GM15510 (cell line): ENCODE results near the gene PAX5.

Experiments used
- POLR2A ChIP-seq: IDR thresholded peaks from 3 replicates; pipeline ENCODE4 v1.6.1; 2011; ENCODE audit warnings: borderline replicate concordance; ENCODE audit not compliant: insufficient read length; ENCODE audit errors: extremely low read depth

PAX5 gene

DNA sequence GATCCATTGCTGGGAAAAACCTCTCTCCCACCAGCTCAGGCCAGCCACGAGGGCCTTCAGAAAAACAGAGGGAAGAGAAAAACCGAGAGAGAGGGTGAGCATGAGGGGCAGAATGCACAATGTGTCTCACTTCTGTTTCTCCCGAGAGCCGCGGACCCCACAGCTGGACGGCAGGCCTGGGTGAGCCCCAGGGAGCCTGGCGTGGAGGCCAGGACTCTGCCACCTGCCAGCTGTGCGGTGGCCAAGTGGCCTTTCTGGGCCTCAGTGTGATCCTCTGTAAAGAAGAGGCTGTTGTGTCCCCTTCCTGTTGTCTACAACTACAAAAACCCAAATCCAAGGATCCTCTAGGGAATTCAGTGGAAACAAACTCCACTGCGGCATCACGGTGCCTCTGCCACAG, 179.3 kb downstream of the PAX5 start:
- TF ChIP-seq POLR2A, result no peak

DNA sequence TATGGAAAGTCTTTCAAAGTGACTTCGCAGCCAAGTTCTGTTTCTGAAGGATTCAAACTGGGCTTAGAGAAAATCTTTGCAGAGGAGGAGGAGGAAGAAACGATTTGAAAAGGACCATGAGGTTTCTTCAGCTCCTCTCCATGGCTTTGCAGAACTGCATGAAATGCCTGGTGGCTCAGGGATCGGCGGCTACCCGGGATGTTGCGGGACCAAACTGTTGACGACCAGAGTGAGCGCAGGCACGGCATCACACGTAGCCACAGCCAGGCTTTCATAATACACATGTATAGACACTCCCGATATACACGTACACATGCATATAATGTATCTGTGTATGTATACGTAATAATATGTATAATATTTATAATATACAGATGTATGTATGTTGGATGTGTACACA, 180.0 kb downstream of the PAX5 start:
- TF ChIP-seq POLR2A, result no peak

- no peak for TF ChIP-seq POLR2A
Observed at GRCh38 chr9:36853233-36853632, 180.8 kb downstream of the PAX5 start.

DNA sequence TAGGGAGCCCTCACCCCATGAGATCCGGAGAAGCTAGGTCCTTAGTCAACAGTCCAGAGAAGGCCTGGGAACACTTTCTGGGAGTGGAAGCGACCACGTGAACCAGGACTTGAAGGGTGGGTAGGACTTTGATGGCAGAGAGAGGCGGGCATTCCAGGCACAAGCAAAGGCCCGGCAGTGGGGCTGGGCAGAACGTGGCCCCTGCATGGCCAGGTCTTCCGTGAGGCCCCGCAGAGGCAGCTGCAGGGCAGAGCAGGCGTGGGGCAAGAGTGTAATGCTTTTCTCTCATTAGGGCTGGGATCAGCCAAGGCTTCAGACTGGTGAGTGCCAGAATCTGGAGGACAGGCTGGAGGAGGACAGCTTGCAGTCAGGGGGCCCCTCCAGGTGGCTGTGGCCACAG, 184.1 kb downstream of the PAX5 start:
- no peak for TF ChIP-seq POLR2A

GRCh38 chr9:36848946-36849345, 185.1 kb downstream of the PAX5 start:
- no peak for TF ChIP-seq POLR2A

- TF ChIP-seq POLR2A, result no peak
Observed at GRCh38 chr9:36847781-36848673, 186.0 kb downstream of the PAX5 start.

GRCh38 chr9:36846621-36847020, 187.4 kb downstream of the PAX5 start:
- TF ChIP-seq POLR2A, result no peak

DNA sequence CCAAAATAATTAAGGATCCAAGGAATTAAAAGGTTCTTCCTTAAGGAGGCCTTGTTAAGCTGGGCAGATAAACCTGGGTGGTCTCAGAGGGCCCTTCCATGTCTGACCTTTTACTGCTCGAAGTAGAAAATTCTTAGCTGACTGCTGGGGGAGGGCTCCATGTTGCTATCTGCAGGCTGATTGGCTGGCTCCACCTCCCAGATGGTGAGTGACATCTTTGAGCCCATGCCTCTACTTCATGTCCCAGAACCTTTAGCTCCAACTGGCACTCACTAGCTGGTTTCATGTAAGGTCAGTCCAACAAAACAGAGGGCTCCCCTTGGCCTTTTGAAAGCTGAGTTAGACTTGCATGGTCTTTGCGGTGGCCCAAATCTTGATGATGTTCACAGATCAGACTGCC, 188.2 kb downstream of the PAX5 start:
- TF ChIP-seq POLR2A, result no peak

- no peak for TF ChIP-seq POLR2A
Observed at GRCh38 chr9:36844961-36845360, 189.1 kb downstream of the PAX5 start.

DNA sequence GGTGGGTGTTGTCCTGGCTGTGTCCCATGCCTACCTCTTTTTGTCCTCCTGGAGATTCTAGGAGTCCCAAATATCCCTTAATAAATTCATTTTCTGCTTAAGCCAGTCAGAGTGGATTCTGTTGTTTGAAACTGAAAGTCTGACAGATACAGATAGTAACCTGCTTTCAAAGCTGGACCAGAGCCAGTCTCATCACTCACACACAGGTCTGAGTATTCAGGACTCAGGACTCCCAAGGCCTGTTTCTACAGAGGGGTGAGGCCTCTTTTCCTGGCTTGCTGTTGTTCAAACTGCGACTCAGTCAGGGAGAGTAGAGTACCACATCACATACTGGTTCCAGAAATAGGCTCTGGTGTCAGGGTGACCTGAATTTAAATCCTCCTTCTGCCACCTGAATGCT, 190.1 kb downstream of the PAX5 start:
- no peak for TF ChIP-seq POLR2A

- TF ChIP-seq POLR2A, result no peak
Observed at GRCh38 chr9:36842560-36843530, 191.2 kb downstream of the PAX5 start.

- TF ChIP-seq POLR2A, result no peak
Observed at GRCh38 chr9:36840898-36841536, 193.1 kb downstream of the PAX5 start.

DNA sequence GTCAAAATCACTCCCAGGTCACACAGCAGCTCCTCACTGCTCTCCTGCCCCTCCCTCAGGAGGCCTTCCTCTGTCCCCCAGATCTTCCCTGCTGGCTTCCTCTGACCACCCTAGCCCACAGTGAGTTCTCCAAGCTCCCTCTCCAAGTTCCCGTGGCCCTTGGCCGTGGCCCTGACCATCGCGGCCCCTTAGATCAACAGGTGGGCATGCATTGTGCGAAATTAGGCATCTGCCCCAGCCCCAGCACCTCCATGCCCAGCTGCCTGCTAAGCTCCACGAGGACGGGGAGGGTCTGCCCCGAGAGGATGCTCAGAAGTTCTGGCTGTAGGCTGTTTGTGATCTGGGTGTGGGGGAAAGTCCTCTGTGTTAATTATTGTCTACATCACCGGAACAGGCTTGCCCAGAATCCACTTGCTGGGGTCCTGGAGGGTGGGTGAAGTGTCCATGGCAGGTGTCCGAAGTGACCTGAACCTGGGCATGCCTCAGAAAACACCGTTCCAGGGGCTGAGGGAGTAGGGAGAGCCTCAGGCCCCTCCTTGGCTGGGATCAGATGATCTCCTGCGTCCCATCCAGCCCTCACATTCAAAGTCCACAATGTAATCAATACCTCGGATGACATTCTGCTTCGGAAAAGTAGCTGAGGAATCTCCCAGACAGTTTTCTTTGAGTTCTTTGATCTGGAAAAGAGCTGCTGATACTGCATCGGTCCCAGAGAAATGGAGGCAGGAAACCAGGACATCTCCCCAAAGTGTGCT, 194.8 kb downstream of the PAX5 start:
- no peak for TF ChIP-seq POLR2A
